H1 (cell line): ENCODE results near the gene CLPTM1L. TPM values are rescaled to one million over a fixed set of nuclear protein-coding genes. Genes with fewer than 3 reads are reported as not detected.
A peak's percentile ranks its signal among the peaks of the same experiment; 100 is the strongest.

ENCODE experiments used
- CTCF ChIA-PET: fragments of 300-600 bp; sonication (Branson Sonifier 250); formaldehyde crosslinking; loops from one replicate; lab custom pipeline; 2021; ENCODE audit not compliant: partially characterized antibody; lab: Charles Lee
- POLR2A ChIA-PET: fragments of 300-600 bp; sonication (Branson Sonifier 250); formaldehyde crosslinking; loops from one replicate; lab custom pipeline; 2021; ENCODE audit warnings: inconsistent platforms; ENCODE audit not compliant: partially characterized antibody; lab: Charles Lee
- DNase-seq, 2 experiments: peaks; one replicate each; pipeline versions ENCODE4 v3.0.0 to v3.0.0-alpha.2; 2010 to 2022; ENCODE audit warnings: low spot score in 2 of 2, low read depth in 1 of 2, mixed read lengths in 1 of 2
- FAIRE-seq: peaks from 2 replicates; lab custom pipeline; 2011; peaks lifted over from hg19 to GRCh38; lab: Jason Lieb, UNC
- H2AFZ ChIP-seq: 2 replicates; pipeline ENCODE4 v1.8.1; 2012; ENCODE audit warnings: low read length, inconsistent platforms
- H2AK5ac ChIP-seq: 2 replicates; pipeline ENCODE4 v1.6.1; 2013; ENCODE audit warnings: low read depth, low read length
- H2BK120ac ChIP-seq: replicated peaks from 2 replicates; pipeline ENCODE3; 2013; ENCODE audit warnings: low read depth, low read length, inconsistent platforms
- H2BK12ac ChIP-seq: 2 replicates; pipeline ENCODE4 v1.6.1; 2013; ENCODE audit warnings: low read depth, low read length
- H2BK15ac ChIP-seq: 2 replicates; pipeline ENCODE4 v1.6.1; 2013; ENCODE audit warnings: low read length
- H2BK20ac ChIP-seq: 2 replicates; pipeline ENCODE4 v1.6.1; 2013; ENCODE audit warnings: low read length
- H2BK5ac ChIP-seq: 2 replicates; pipeline ENCODE4 v1.6.1; 2013; ENCODE audit warnings: low read depth, low read length
- H3K14ac ChIP-seq: 2 replicates; pipeline ENCODE4 v1.6.1; 2013; ENCODE audit warnings: inconsistent platforms; ENCODE audit not compliant: insufficient read length
- H3K18ac ChIP-seq: 2 replicates; pipeline ENCODE4 v1.6.1; 2013; ENCODE audit warnings: low read length; ENCODE audit errors: extremely low read depth
- H3K23ac ChIP-seq: 2 replicates; pipeline ENCODE4 v1.6.1; 2013; ENCODE audit warnings: inconsistent platforms; ENCODE audit not compliant: insufficient read length
- H3K23me2 ChIP-seq: 2 replicates; pipeline ENCODE4 v1.6.1; 2013; ENCODE audit warnings: low read depth, low read length
- H3K27ac ChIP-seq: 2 replicates; pipeline ENCODE4 v1.6.1; 2011; ENCODE audit warnings: low read depth, low read length, inconsistent platforms
- H3K27me3 ChIP-seq, 4 experiments: replicated peaks in 1 of 4; 1 replicate in 1 of 4; 2 replicates in 3 of 4; pipeline versions ENCODE4 v1.6.1 to v1.8.1; 2011 to 2013; ENCODE audit warnings: low read length in 3 of 4, mild to moderate bottlenecking in 3 of 4, inconsistent platforms in 2 of 4, mixed read lengths in 2 of 4, moderate library complexity in 1 of 4; ENCODE audit not compliant: control insufficient read depth in 3 of 4, insufficient read depth in 3 of 4; ENCODE audit errors: extremely low read depth in 1 of 4
- H3K36me3 ChIP-seq, 4 experiments: 2 replicates each; pipeline versions ENCODE4 v1.6.1 to v1.8.1; 2011 to 2013; ENCODE audit warnings: mild to moderate bottlenecking in 4 of 4, low read length in 3 of 4, moderate library complexity in 2 of 4, control low read depth in 1 of 4, inconsistent platforms in 1 of 4; ENCODE audit not compliant: insufficient read depth in 4 of 4, control insufficient read depth in 2 of 4
- H3K4ac ChIP-seq: replicated peaks from 2 replicates; pipeline ENCODE3; 2013; ENCODE audit warnings: low read length, low read depth, mixed read lengths, inconsistent platforms; ENCODE audit not compliant: insufficient read length
- H3K4me1 ChIP-seq, 4 experiments: replicated peaks in 1 of 4; 1 replicate in 1 of 4; 2 replicates in 3 of 4; pipeline versions ENCODE4 v1.6.1 to v1.8.1; 2011 to 2013; ENCODE audit warnings: low read length in 3 of 4, inconsistent platforms in 2 of 4, mixed read lengths in 1 of 4; ENCODE audit not compliant: insufficient read depth in 4 of 4, control insufficient read depth in 3 of 4
- H3K4me2 ChIP-seq, 2 experiments: 2 replicates each; pipeline versions ENCODE4 v1.6.1 to v1.8.1; 2011 to 2013; ENCODE audit warnings: low read depth in 2 of 2, low read length in 2 of 2, control low read depth in 1 of 2, inconsistent platforms in 1 of 2, mild to moderate bottlenecking in 1 of 2; ENCODE audit not compliant: insufficient read depth in 1 of 2
- H3K4me3 ChIP-seq, 4 experiments: fragments of 200-600, 300-600 bp in 1 of 4; sonication (generic), shearing (Covaris generic), sonication (Bioruptor Twin) in 1 of 4; 2 replicates each; pipeline versions ENCODE4 v1.5.1 to v1.8.1; 2011 to 2016; ENCODE audit warnings: low read length in 4 of 4, low read depth in 3 of 4, control low read depth in 2 of 4, inconsistent platforms in 2 of 4, mild to moderate bottlenecking in 2 of 4, mixed read lengths in 1 of 4, moderate library complexity in 1 of 4; ENCODE audit not compliant: insufficient read depth in 2 of 4; ENCODE audit errors: extremely low read depth in 1 of 4
- H3K56ac ChIP-seq: replicated peaks from 2 replicates; pipeline ENCODE3; 2013; ENCODE audit warnings: low read depth, mild to moderate bottlenecking, mixed read lengths, low read length, inconsistent platforms; ENCODE audit not compliant: insufficient read length
- H3K79me1 ChIP-seq: 2 replicates; pipeline ENCODE4 v1.6.1; 2013; ENCODE audit warnings: low read depth, low read length, control low read depth
- H3K79me2 ChIP-seq, 2 experiments: 2 replicates each; pipeline versions ENCODE4 v1.6.1 to v1.8.1; 2012 to 2013; ENCODE audit warnings: low read length in 2 of 2, mild to moderate bottlenecking in 2 of 2, inconsistent platforms in 1 of 2; ENCODE audit not compliant: insufficient read depth in 2 of 2, control insufficient read depth in 1 of 2
- H3K9ac ChIP-seq, 4 experiments: replicated peaks in 1 of 4; 1 replicate in 1 of 4; 2 replicates in 3 of 4; pipeline versions ENCODE4 v1.6.1 to v1.8.1; 2011 to 2013; ENCODE audit warnings: low read depth in 3 of 4, low read length in 3 of 4, control low read depth in 2 of 4, mild to moderate bottlenecking in 2 of 4, moderate library complexity in 2 of 4, inconsistent platforms in 1 of 4; ENCODE audit errors: extremely low read depth in 1 of 4
- H3K9me3 ChIP-seq, 2 experiments: 2 replicates each; pipeline versions ENCODE4 v1.6.1 to v1.8.1; 2012 to 2013; ENCODE audit warnings: mild to moderate bottlenecking in 2 of 2, moderate library complexity in 2 of 2, control low read depth in 1 of 2, inconsistent platforms in 1 of 2, low read depth in 1 of 2, low read length in 1 of 2, mixed read lengths in 1 of 2; ENCODE audit not compliant: insufficient read depth in 2 of 2
- H4K20me1 ChIP-seq, 2 experiments: replicated peaks in 1 of 2; 2 replicates each; pipeline versions ENCODE3 to v1.8.1; 2011 to 2013; ENCODE audit warnings: inconsistent platforms in 2 of 2, low read length in 2 of 2, mild to moderate bottlenecking in 1 of 2; ENCODE audit not compliant: insufficient read depth in 2 of 2, control insufficient read depth in 1 of 2
- H4K5ac ChIP-seq: 2 replicates; pipeline ENCODE4 v1.6.1; 2013; ENCODE audit warnings: low read length, low read depth, mixed read lengths, inconsistent platforms; ENCODE audit not compliant: insufficient read length
- H4K8ac ChIP-seq: 2 replicates; pipeline ENCODE4 v1.8.0; 2013; ENCODE audit warnings: mild to moderate bottlenecking, moderate library complexity, low read length, inconsistent platforms; ENCODE audit not compliant: insufficient read depth; ENCODE audit errors: extremely low read depth
- H4K91ac ChIP-seq: replicated peaks from 2 replicates; pipeline ENCODE3; 2013; ENCODE audit warnings: low read length, mixed read lengths, inconsistent platforms; ENCODE audit not compliant: insufficient read length
- ATF2 ChIP-seq: IDR thresholded peaks from 2 replicates; pipeline ENCODE4 v1.6.1; 2012; ENCODE audit warnings: low read length, inconsistent platforms
- ATF3 ChIP-seq: IDR thresholded peaks from 2 replicates; pipeline ENCODE4 v1.6.1; 2011; ENCODE audit warnings: low read depth, mild to moderate bottlenecking, low read length; ENCODE audit not compliant: insufficient read depth
- KDM1A ChIP-seq: fragments of 200-600, 300-600 bp; sonication (generic); IDR thresholded peaks from 2 replicates; pipeline ENCODE4 v1.7.1; 2016; ENCODE audit warnings: mild to moderate bottlenecking, low read length, borderline replicate concordance
- POLR2A ChIP-seq, 2 experiments: IDR thresholded peaks; 1 replicate in 1 of 2; 2 replicates in 1 of 2; pipeline ENCODE4 v1.6.1; 2011; ENCODE audit warnings: low read depth in 2 of 2, low read length in 2 of 2, mild to moderate bottlenecking in 2 of 2; ENCODE audit errors: control extremely low read depth in 1 of 2
- RBBP5 ChIP-seq: IDR thresholded peaks from 2 replicates; pipeline ENCODE4 v1.7.1; 2012; ENCODE audit warnings: low read depth, mild to moderate bottlenecking, inconsistent platforms, low read length, moderate library complexity, borderline replicate concordance
- RFX5 ChIP-seq: IDR thresholded peaks from 2 replicates; pipeline ENCODE4 v1.6.1; 2011; ENCODE audit warnings: low read depth, low read length, improper control_type of control experiment, borderline replicate concordance
- SP1 ChIP-seq: IDR thresholded peaks from 2 replicates; pipeline ENCODE4 v1.6.1; 2011; ENCODE audit warnings: low read depth, low read length
- SP2 ChIP-seq: IDR thresholded peaks from 2 replicates; pipeline ENCODE4 v1.6.1; 2012; ENCODE audit warnings: mild to moderate bottlenecking, low read length, inconsistent platforms
- SP4 ChIP-seq: IDR thresholded peaks from 2 replicates; pipeline ENCODE4 v1.6.1; 2012; ENCODE audit warnings: low read length, inconsistent platforms
- TAF7 ChIP-seq: optimal IDR thresholded peaks from 2 replicates; pipeline ENCODE3; 2011; ENCODE audit warnings: low read depth, mild to moderate bottlenecking, inconsistent platforms, low read length, moderate library complexity, borderline replicate concordance
- WGBS, 2 experiments: shearing (Covaris generic) in 1 of 2; methylation state at CpG; one replicate each; pipeline versions ENCODE4 v1.1.6 to v1.1.7; 2013 to 2015; ENCODE audit warnings: low lambda C conversion rate in 2 of 2, mixed read lengths in 2 of 2, inconsistent platforms in 1 of 2, low coverage in 1 of 2, missing lambda C conversion rate in 1 of 2; ENCODE audit not compliant: insufficient replicate concordance in 2 of 2, insufficient coverage in 1 of 2, insufficient read length in 1 of 2; ENCODE audit errors: extremely low coverage in 1 of 2, missing lambda C conversion rate in 1 of 2; 5-methylcytosine and 5-hydroxymethylcytosine counted together
- polyA plus RNA-seq, 7 experiments: library from polyadenylated mRNA; depleted of rRNA in 3 of 7; stranded (reverse) in 5 of 7; unstranded in 2 of 7; fragments of >200 nt in 5 of 7; fragments of 200-250 nt in 2 of 7; gene quantifications; 1 replicate in 5 of 7; 2 replicates in 1 of 7; 4 replicates in 1 of 7; pipeline versions ENCODE4 v1.2.1 to v1.2.3, GENCODE V29; 2011 to 2013; ENCODE audit warnings: missing spikeins in 2 of 7, mixed read lengths in 2 of 7
- total RNA-seq: library from RNA; stranded (reverse); fragmentation: NEBNext Ultra II Directional; extraction: Animal tissue kit (Norgen Biotek cat#: 25700); gene quantifications from 2 replicates; pipeline ENCODE4 v1.2.1, GENCODE V29; 2021

The CLPTM1L gene
- total and polyA plus RNA-seq, 2 of the 8 experiments (the other 6 are each of a cell fraction or from before 2014, with no cell fraction given), result 102 to 119 TPM

- CTCF ChIA-PET, result interaction anchor here (0.6 to 0.8 kb wide), 4 partner anchors 140 to 394 kb away, joined by 3 to 4 read pairs (median 3); no protein-coding TSS in a partner anchor
- POLR2A ChIA-PET, result interaction anchor here (0.7 to 1.8 kb wide), 8 partner anchors 10 to 223 kb away, joined by 3 to 11 read pairs (median 4); partner anchors contain the start of gene TERT
- no peak overlapping the region for H3K9ac ChIP-seq
- peak overlapping the region; percentile 85; the same call in 1 of the 2 replicates for H2BK12ac ChIP-seq
- H4K8ac ChIP-seq, result no peak overlapping the region
- H3K4me2 ChIP-seq, result peak overlapping the region; percentile 29 to 56; a peak in 3 of 4 replicates
- peaks cover 11 to 17% (median 14%) of the 10 kb centered on the region in 4 experiments for H3K4me1 ChIP-seq
- H4K20me1 ChIP-seq, result no peaks in the 10 kb centered on the region
- 0 out of 2 replicates have a peak overlapping the region, but pooled peaks have one; percentile 86 for H2BK5ac ChIP-seq
- H2AFZ ChIP-seq, result no peak overlapping the region
- H3K18ac ChIP-seq, result peak overlapping the region; percentile 85; the same call in 1 of the 2 replicates
- H3K56ac ChIP-seq, result no peak overlapping the region
- H3K9me3 ChIP-seq, result peaks cover 0 to 7% of the 10 kb centered on the region in 2 experiments; a peak in 1 of 4 replicates
- H2AK5ac ChIP-seq, result no peak overlapping the region
- no peak overlapping the region for H4K5ac ChIP-seq
- H3K27me3 ChIP-seq, result no peaks in the 10 kb centered on the region
- 82% methylated on average over 13 of the region's 13 CpGs; no CpG with 5 or more reads in 1 of the 2 experiments for WGBS, 2 experiments
- no peak overlapping the region for H3K4me3 ChIP-seq
- no peak overlapping the region for H3K4ac ChIP-seq
- DNase-seq (no peak), FAIRE-seq (no peak)
- no peak overlapping the region for H2BK120ac ChIP-seq
- no peak overlapping the region for H3K14ac ChIP-seq
- no peak overlapping the region for H2BK20ac ChIP-seq
- no peaks in the 10 kb centered on the region; the same call in 1 of the 2 replicates for H3K23me2 ChIP-seq
- H3K23ac ChIP-seq, result no peak overlapping the region
- no peaks in the 10 kb centered on the region for H3K79me1 ChIP-seq
- no peak overlapping the region for H3K27ac ChIP-seq
- H2BK15ac ChIP-seq, result no peak overlapping the region
- H3K79me2 ChIP-seq, result no peaks in the 10 kb centered on the region
- H4K91ac ChIP-seq, result peak overlapping the region; percentile 7
- peaks cover 2 to 21% (median 13%) of the 10 kb centered on the region in 4 experiments; a peak in 7 of 8 replicates for H3K36me3 ChIP-seq
- no peak for TF ChIP-seq POLR2A (IDR thresholded peaks at IDR 0.05; ENCODE audit: control extremely low read depth in 1 of 2, low read depth in 2 of 2, low read length in 2 of 2)
- no peak for TF ChIP-seq RBBP5
- TF ChIP-seq SP1, result no peak
- no peak for TF ChIP-seq SP2
- no peak for TF ChIP-seq TAF7
- TF ChIP-seq ATF2, result no peak
- TF ChIP-seq SP4, result no peak
- TF ChIP-seq KDM1A, result no peak
- TF ChIP-seq ATF3, result no peak
- TF ChIP-seq RFX5, result no peak
These were observed 29.7 kb downstream of the CLPTM1L start for GRCh38 chr5:1315018-1315708.
